Type B pancreatic cell (in vitro differentiated cells): ENCODE results near the gene HYAL3. TPM values are rescaled to one million over a fixed set of nuclear protein-coding genes. Genes with fewer than 3 reads are reported as not detected.

Experiments
- DNase-seq: peaks from one replicate; pipeline ENCODE4 v3.0.0; 2021; ENCODE audit warnings: mixed read lengths; ENCODE audit not compliant: unreplicated experiment; ENCODE audit errors: extremely low spot score
- H3K27ac Mint-ChIP-seq: 2 replicates; pipeline ENCODE4 v1.8.0; 2021; ENCODE audit warnings: mild to moderate bottlenecking, mixed read lengths
- H3K27me3 Mint-ChIP-seq: 2 replicates; pipeline ENCODE4 v1.8.0; 2021; ENCODE audit warnings: mixed read lengths
- H3K36me3 Mint-ChIP-seq: 2 replicates; pipeline ENCODE4 v1.8.0; 2021; ENCODE audit warnings: mixed read lengths
- H3K4me1 Mint-ChIP-seq: one replicate; pipeline ENCODE4 v1.8.0; 2021; ENCODE audit warnings: mixed read lengths; ENCODE audit not compliant: unreplicated experiment
- H3K4me3 Mint-ChIP-seq: 2 replicates; pipeline ENCODE4 v1.8.0; 2021; ENCODE audit warnings: mild to moderate bottlenecking, mixed read lengths
- H3K9me3 Mint-ChIP-seq: 2 replicates; pipeline ENCODE4 v1.8.0; 2021; ENCODE audit warnings: mixed read lengths
- total RNA-seq: library from RNA; stranded (reverse); gene quantifications from 2 replicates; pipeline ENCODE4 v1.2.1, GENCODE V29; 2021; ENCODE audit warnings: low replicate concordance
- TF ChIP-seq, protein P1 (sequence below): fragments of 200-600 bp; sonication (generic); conservative IDR thresholded peaks from 2 replicates; pipeline ENCODE4 v1.5.0; 2021; ENCODE audit warnings: antibody characterized with exemption, mild to moderate bottlenecking

HYAL3 gene
- total RNA-seq, 1 donor from 2014 or later: 2.9 TPM

- no peak for DNase-seq
- Mint-ChIP-seq H3K9me3 (no peaks in the 10 kb centered on the region), H3K4me3 (peak overlapping the region; percentile 89), H3K4me1 (peaks cover 25% of the 10 kb centered on the region), H3K27me3 (no peaks in the 10 kb centered on the region), H3K36me3 (peaks cover 7% of the 10 kb centered on the region), H3K27ac (peak overlapping the region; percentile 67)
- TF ChIP-seq, protein P1, sequence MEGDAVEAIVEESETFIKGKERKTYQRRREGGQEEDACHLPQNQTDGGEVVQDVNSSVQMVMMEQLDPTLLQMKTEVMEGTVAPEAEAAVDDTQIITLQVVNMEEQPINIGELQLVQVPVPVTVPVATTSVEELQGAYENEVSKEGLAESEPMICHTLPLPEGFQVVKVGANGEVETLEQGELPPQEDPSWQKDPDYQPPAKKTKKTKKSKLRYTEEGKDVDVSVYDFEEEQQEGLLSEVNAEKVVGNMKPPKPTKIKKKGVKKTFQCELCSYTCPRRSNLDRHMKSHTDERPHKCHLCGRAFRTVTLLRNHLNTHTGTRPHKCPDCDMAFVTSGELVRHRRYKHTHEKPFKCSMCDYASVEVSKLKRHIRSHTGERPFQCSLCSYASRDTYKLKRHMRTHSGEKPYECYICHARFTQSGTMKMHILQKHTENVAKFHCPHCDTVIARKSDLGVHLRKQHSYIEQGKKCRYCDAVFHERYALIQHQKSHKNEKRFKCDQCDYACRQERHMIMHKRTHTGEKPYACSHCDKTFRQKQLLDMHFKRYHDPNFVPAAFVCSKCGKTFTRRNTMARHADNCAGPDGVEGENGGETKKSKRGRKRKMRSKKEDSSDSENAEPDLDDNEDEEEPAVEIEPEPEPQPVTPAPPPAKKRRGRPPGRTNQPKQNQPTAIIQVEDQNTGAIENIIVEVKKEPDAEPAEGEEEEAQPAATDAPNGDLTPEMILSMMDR: no peak
Observed at GRCh38 chr3:50323092-50323600, 23.9 kb upstream of the HYAL3 start.

DNA sequence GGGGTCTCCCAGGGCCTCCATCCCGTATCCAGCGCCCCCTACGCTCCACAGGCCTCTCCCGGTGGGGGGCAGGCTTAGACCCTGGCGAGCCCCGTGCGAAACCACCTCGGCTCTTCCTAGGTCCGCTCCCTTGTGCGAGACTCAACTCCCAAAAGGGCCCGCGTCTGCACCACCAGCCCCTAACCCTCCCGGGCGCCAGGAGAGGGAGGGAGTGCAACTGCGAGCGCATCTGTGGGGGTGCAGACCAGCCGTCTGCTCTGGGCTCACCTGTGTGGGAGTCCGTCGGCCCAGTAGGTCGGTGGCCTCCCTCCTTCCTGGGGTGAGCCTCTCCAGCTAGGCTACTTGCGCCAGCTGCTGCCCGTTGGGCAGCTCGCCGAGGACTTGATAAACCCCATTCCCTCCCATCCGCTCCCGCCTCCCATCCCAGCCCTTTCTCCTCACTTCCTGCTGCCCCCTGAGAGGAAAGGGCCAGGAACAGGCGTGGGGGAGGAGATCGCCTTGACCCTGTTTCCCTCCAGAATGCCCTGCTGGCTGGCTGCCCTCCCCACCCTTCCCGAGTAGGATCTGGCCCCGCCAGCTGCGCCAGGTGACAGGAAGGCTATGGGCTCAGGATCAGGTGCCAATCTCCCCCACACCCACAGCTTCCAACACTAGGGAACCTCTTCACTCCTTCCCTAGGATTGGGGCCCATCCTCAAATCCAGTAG lies 23.3 kb upstream of the HYAL3 start, which contains the start of gene HYAL2:
Gene HYAL2, minus strand, starts transcription at position 360 of the 706 bp plus-strand sequence. CDS start 2,256 bp downstream, outside the sequence.
- Mint-ChIP-seq H3K4me3 (peak within 1 kb of the TSS; percentile 89), H3K9me3 (no peaks in the 10 kb centered on the region), H3K36me3 (peaks cover 7% of the 10 kb centered on the region), H3K27me3 (no peaks in the 10 kb centered on the region), H3K4me1 (peaks cover 25% of the 10 kb centered on the region), H3K27ac (peak within 1 kb of the TSS; percentile 95)
- TF ChIP-seq, protein P1: no peak
- no peak for DNase-seq

- TF ChIP-seq, protein P1: no peak
- H3K27me3 Mint-ChIP-seq: no peaks in the 10 kb centered on the region
- H3K4me1 Mint-ChIP-seq: peaks cover 27% of the 10 kb centered on the region
- H3K9me3 Mint-ChIP-seq: no peaks in the 10 kb centered on the region
- peak overlapping the region; percentile 89 for H3K4me3 Mint-ChIP-seq
- H3K36me3 Mint-ChIP-seq: peaks cover 7% of the 10 kb centered on the region
- no peak for DNase-seq
- no peak overlapping the region for H3K27ac Mint-ChIP-seq
Observed at GRCh38 chr3:50322115-50322385, 22.8 kb upstream of the HYAL3 start.

GRCh38 chr3:50321336-50322114 lies 22.3 kb upstream of the HYAL3 start:
- Mint-ChIP-seq H3K27ac (peak overlapping the region; percentile 95), H3K36me3 (peaks cover 10% of the 10 kb centered on the region), H3K27me3 (no peaks in the 10 kb centered on the region), H3K4me1 (peaks cover 32% of the 10 kb centered on the region), H3K9me3 (no peaks in the 10 kb centered on the region), H3K4me3 (peak overlapping the region; percentile 89)
- TF ChIP-seq, protein P1: peak; percentile 79
- peak; percentile 92 for DNase-seq

DNA sequence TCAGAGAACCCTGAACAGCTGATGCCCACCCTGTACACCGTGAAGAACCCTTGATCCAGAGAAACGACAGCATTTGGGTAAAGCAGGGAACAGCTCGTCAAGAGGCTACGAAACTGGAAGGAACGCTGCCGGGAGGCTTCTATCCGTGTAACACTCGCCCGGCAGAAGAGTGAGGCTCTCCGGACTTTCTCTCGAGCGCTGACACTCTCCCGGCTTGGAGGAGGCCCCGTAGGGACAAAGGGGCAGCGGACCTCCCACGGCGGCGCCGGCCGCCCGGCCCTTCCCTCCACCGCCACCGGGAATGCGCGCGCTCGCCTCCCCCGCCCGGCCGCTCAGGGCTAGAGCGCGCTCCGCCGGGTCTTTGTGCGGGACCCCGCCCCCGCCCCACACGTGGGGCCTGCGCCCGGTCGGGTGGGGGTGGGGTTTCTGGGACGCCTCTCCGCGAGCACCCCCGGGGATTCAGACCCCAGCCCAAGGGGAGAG lies 21.7 kb upstream of the HYAL3 start:
- H3K36me3 Mint-ChIP-seq: peaks cover 15% of the 10 kb centered on the region
- peaks cover 36% of the 10 kb centered on the region for H3K4me1 Mint-ChIP-seq
- H3K27me3 Mint-ChIP-seq: no peaks in the 10 kb centered on the region
- H3K9me3 Mint-ChIP-seq: no peaks in the 10 kb centered on the region
- TF ChIP-seq, protein P1: no peak
- H3K4me3 Mint-ChIP-seq: peak overlapping the region; percentile 95
- DNase-seq: peak; percentile 88
- peak overlapping the region; percentile 98 for H3K27ac Mint-ChIP-seq
